MM.1S (cell line): ENCODE data around the gene SEMA4C.

Experiments
- DNase-seq: peaks from one replicate; pipeline ENCODE4 v3.0.0-alpha.2; 2015
- H2AFZ ChIP-seq: fragments of 300-600 bp; sonication (generic); 2 replicates; pipeline ENCODE4 v1.6.0; 2016; ENCODE audit warnings: antibody characterized with exemption, low read length
- H3F3A ChIP-seq: fragments of 300-600 bp; sonication (generic); 2 replicates; pipeline ENCODE4 v1.6.1; 2016; ENCODE audit warnings: mild to moderate bottlenecking, antibody characterized with exemption, low read length, moderate library complexity, mixed read lengths; ENCODE audit not compliant: insufficient read depth
- H3K27ac ChIP-seq: fragments of 300-600 bp; sonication (generic); 2 replicates; pipeline ENCODE4 v1.5.1; 2016; ENCODE audit warnings: mild to moderate bottlenecking, low read length
- H3K27me3 ChIP-seq: fragments of 300-600 bp; sonication (generic); replicated peaks from 2 replicates; pipeline ENCODE4 v1.6.0; 2016; ENCODE audit warnings: low read length; ENCODE audit not compliant: insufficient read depth
- H3K36me3 ChIP-seq: fragments of 300-600 bp; sonication (generic); replicated peaks from 2 replicates; pipeline ENCODE4 v1.6.1; 2016; ENCODE audit warnings: mild to moderate bottlenecking, low read length, mixed read lengths; ENCODE audit not compliant: insufficient read depth
- H3K4me1 ChIP-seq: fragments of 300-600 bp; sonication (generic); 2 replicates; pipeline ENCODE4 v1.6.1; 2016; ENCODE audit warnings: low read length, mixed read lengths
- H3K4me2 ChIP-seq: fragments of 300-600 bp; sonication (generic); 2 replicates; pipeline ENCODE4 v1.6.0; 2016; ENCODE audit warnings: low read depth, low read length
- H3K4me3 ChIP-seq: fragments of 300-600 bp; sonication (generic); 2 replicates; pipeline ENCODE4 v1.5.1; 2016; ENCODE audit warnings: low read length, mixed read lengths
- H3K79me2 ChIP-seq: fragments of 300-600 bp; sonication (generic); 2 replicates; pipeline ENCODE4 v1.6.1; 2016; ENCODE audit warnings: mixed run types, low read length, mixed read lengths
- H3K9ac ChIP-seq: fragments of 300-600 bp; sonication (generic); 2 replicates; pipeline ENCODE4 v1.6.1; 2016; ENCODE audit warnings: low read length, mixed read lengths
- H3K9me2 ChIP-seq: fragments of 300-600 bp; sonication (generic); replicated peaks from 2 replicates; pipeline ENCODE4 v1.6.1; 2016; ENCODE audit warnings: mild to moderate bottlenecking, low read length, mixed read lengths; ENCODE audit not compliant: insufficient read depth
- H3K9me3 ChIP-seq: fragments of 300-600 bp; sonication (generic); replicated peaks from 2 replicates; pipeline ENCODE4 v1.6.1; 2016; ENCODE audit warnings: mild to moderate bottlenecking, low read length, mixed read lengths; ENCODE audit not compliant: insufficient read depth
- H4K20me1 ChIP-seq: fragments of 300-600 bp; sonication (generic); 2 replicates; pipeline ENCODE4 v1.6.1; 2016; ENCODE audit warnings: mild to moderate bottlenecking, low read length, moderate library complexity, mixed read lengths; ENCODE audit not compliant: insufficient read depth
- CTCF ChIP-seq: fragments of 300-600 bp; sonication (generic); IDR thresholded peaks from 2 replicates; pipeline ENCODE4 v1.5.1; 2016; ENCODE audit warnings: antibody characterized with exemption, low read length, mixed read lengths
- EZH2 ChIP-seq: fragments of 300-600 bp; sonication (generic); optimal IDR thresholded peaks from 2 replicates; pipeline ENCODE3; 2017; ENCODE audit warnings: low read depth, mild to moderate bottlenecking, antibody characterized with exemption, low read length, mixed read lengths
- EZH2phosphoT487 ChIP-seq: fragments of 300-600 bp; sonication (generic); IDR thresholded peaks from 2 replicates; pipeline ENCODE4 v1.6.1; 2018; ENCODE audit warnings: antibody characterized with exemption, low read length

Gene SEMA4C

GRCh38 chr2:96878796-96879544, 9.1 kb upstream of the SEMA4C start:
- Histone ChIP-seq H2AFZ (no peak overlapping the region), H3K9me2 (no peaks in the 10 kb centered on the region), H3K9me3 (no peaks in the 10 kb centered on the region), H3K4me2 (no peak overlapping the region), H3F3A (no peaks in the 10 kb centered on the region), H3K4me3 (no peak overlapping the region), H3K9ac (no peak overlapping the region), H3K4me1 (no peaks in the 10 kb centered on the region), H3K27ac (no peak overlapping the region), H3K36me3 (no peaks in the 10 kb centered on the region), H3K79me2 (no peaks in the 10 kb centered on the region), H4K20me1 (no peaks in the 10 kb centered on the region), H3K27me3 (peaks cover 29% of the 10 kb centered on the region; the same call in 1 of the 2 replicates)
- DNase-seq = no peak
- no peak for TF ChIP-seq EZH2phosphoT487
- TF ChIP-seq CTCF = no peak
- no peak for TF ChIP-seq EZH2

GRCh38 chr2:96878171-96878570, 8.3 kb upstream of the SEMA4C start:
- Histone ChIP-seq H4K20me1 (no peaks in the 10 kb centered on the region), H2AFZ (no peak overlapping the region), H3K27ac (no peak overlapping the region), H3K4me3 (no peak overlapping the region), H3F3A (no peaks in the 10 kb centered on the region), H3K4me1 (no peaks in the 10 kb centered on the region), H3K4me2 (no peak overlapping the region), H3K36me3 (no peaks in the 10 kb centered on the region), H3K9me3 (no peaks in the 10 kb centered on the region), H3K9ac (no peak overlapping the region), H3K9me2 (no peaks in the 10 kb centered on the region), H3K79me2 (no peaks in the 10 kb centered on the region), H3K27me3 (peaks cover 29% of the 10 kb centered on the region; the same call in 1 of the 2 replicates)
- TF ChIP-seq CTCF (no peak), EZH2 (no peak), EZH2phosphoT487 (no peak)
- no peak for DNase-seq

GRCh38 chr2:96877631-96878092, 7.8 kb upstream of the SEMA4C start:
- Histone ChIP-seq H3F3A (no peaks in the 10 kb centered on the region), H3K4me1 (no peaks in the 10 kb centered on the region), H3K9me2 (no peaks in the 10 kb centered on the region), H3K9me3 (no peaks in the 10 kb centered on the region), H4K20me1 (no peaks in the 10 kb centered on the region), H3K9ac (no peak overlapping the region), H3K27ac (no peak overlapping the region), H3K4me3 (no peak overlapping the region), H3K4me2 (no peak overlapping the region), H2AFZ (no peak overlapping the region), H3K79me2 (no peaks in the 10 kb centered on the region), H3K27me3 (peaks cover 29% of the 10 kb centered on the region; the same call in 1 of the 2 replicates), H3K36me3 (no peaks in the 10 kb centered on the region)
- TF ChIP-seq EZH2 = no peak
- TF ChIP-seq EZH2phosphoT487 = no peak
- TF ChIP-seq CTCF = no peak
- DNase-seq = no peak
